Endothelial cell of umbilical vein (primary cell): ENCODE results near the gene FUBP3. TPM values are rescaled to one million over a fixed set of nuclear protein-coding genes. Genes with fewer than 3 reads are reported as not detected.

Experiments used
- BruUV-seq: library from RNA; stranded (reverse); fragments of 400-500 nt; replicated peaks from 2 replicates; lab custom pipeline; 2021; lab: Mats Ljungman, UMichigan
- CTCF ChIA-PET: fragments of 300-600, 350-600 bp; sonication (Branson Sonifier 250); formaldehyde crosslinking; loops from one replicate; lab custom pipeline; 2021; ENCODE audit warnings: antibody characterized with exemption, inconsistent platforms; lab: Charles Lee
- POLR2A ChIA-PET: fragments of 300-600, 350-600 bp; sonication (Branson Sonifier 250); formaldehyde crosslinking; loops from one replicate; lab custom pipeline; 2021; ENCODE audit warnings: antibody characterized with exemption, inconsistent platforms; lab: Charles Lee
- DNase-seq: peaks from one replicate; pipeline ENCODE4 v3.0.0-alpha.2; 2011; ENCODE audit warnings: low read depth, low spot score
- FAIRE-seq: peaks from 2 replicates; lab custom pipeline; 2011; peaks lifted over from hg19 to GRCh38; lab: Jason Lieb, UNC
- H2AFZ ChIP-seq: 2 replicates; pipeline ENCODE4 v1.6.0; 2012; ENCODE audit warnings: low read depth, low read length, control low read depth, inconsistent platforms
- H3K27ac ChIP-seq: 2 replicates; pipeline ENCODE4 v1.5.1; 2011; ENCODE audit warnings: low read depth, mild to moderate bottlenecking, control low read depth, low read length, moderate library complexity; ENCODE audit not compliant: insufficient read depth
- H3K27me3 ChIP-seq, 2 experiments: 2 replicates each; pipeline versions ENCODE4 v1.6.0 to v1.6.1; 2011; ENCODE audit warnings: low read length in 2 of 2, mixed read lengths in 1 of 2; ENCODE audit not compliant: control insufficient read depth in 2 of 2, insufficient read depth in 2 of 2
- H3K36me3 ChIP-seq, 2 experiments: 2 replicates in 1 of 2; 3 replicates in 1 of 2; pipeline ENCODE4 v1.5.1; 2011; ENCODE audit warnings: low read length in 2 of 2, mild to moderate bottlenecking in 1 of 2, moderate library complexity in 1 of 2; ENCODE audit not compliant: control insufficient read depth in 2 of 2, insufficient read depth in 2 of 2; ENCODE audit errors: extremely low read depth in 1 of 2
- H3K4me1 ChIP-seq: 3 replicates; pipeline ENCODE4 v1.5.1; 2011; ENCODE audit warnings: mild to moderate bottlenecking, low read length; ENCODE audit not compliant: control insufficient read depth, insufficient read depth; ENCODE audit errors: extremely low read depth
- H3K4me2 ChIP-seq: 2 replicates; pipeline ENCODE4 v1.6.1; 2011; ENCODE audit warnings: low read length, control low read depth, mixed read lengths; ENCODE audit not compliant: insufficient read depth
- H3K4me3 ChIP-seq, 3 experiments: fragments of 200-600 bp in 1 of 3; sonication (generic), shearing (Covaris generic) in 1 of 3; replicated peaks in 1 of 3; 2 replicates each; pipeline ENCODE4 v1.5.1; 2011 to 2016; ENCODE audit warnings: control low read depth in 3 of 3, low read length in 3 of 3, mild to moderate bottlenecking in 2 of 3, inconsistent platforms in 1 of 3, low read depth in 1 of 3, moderate library complexity in 1 of 3; ENCODE audit not compliant: insufficient read depth in 1 of 3
- H3K79me2 ChIP-seq: 2 replicates; pipeline ENCODE4 v1.6.0; 2012; ENCODE audit warnings: low read length, inconsistent platforms; ENCODE audit not compliant: control insufficient read depth, insufficient read depth
- H3K9ac ChIP-seq: replicated peaks from 2 replicates; pipeline ENCODE3; 2011; ENCODE audit warnings: low read length, control low read depth; ENCODE audit not compliant: insufficient read depth; ENCODE audit errors: extremely low read depth
- H3K9me1 ChIP-seq: replicated peaks from 3 replicates; pipeline ENCODE4 v1.6.0; 2011; ENCODE audit warnings: mild to moderate bottlenecking, low read length; ENCODE audit not compliant: control insufficient read depth, insufficient read depth; ENCODE audit errors: extremely low read depth
- H3K9me3 ChIP-seq: replicated peaks from 2 replicates; pipeline ENCODE4 v1.5.1; 2012; ENCODE audit warnings: low read length, inconsistent platforms; ENCODE audit not compliant: control insufficient read depth, insufficient read depth
- H4K20me1 ChIP-seq: replicated peaks from 2 replicates; pipeline ENCODE3; 2011; ENCODE audit warnings: mild to moderate bottlenecking, low read length; ENCODE audit not compliant: control insufficient read depth, insufficient read depth; ENCODE audit errors: extremely low read depth
- EZH2 ChIP-seq: IDR thresholded peaks from 2 replicates; pipeline ENCODE4 v1.6.1; 2012; ENCODE audit warnings: borderline replicate concordance, low read depth, mild to moderate bottlenecking, moderate library complexity, low read length, inconsistent platforms; ENCODE audit not compliant: severe bottlenecking
- GATA2 ChIP-seq: IDR thresholded peaks from 2 replicates; pipeline ENCODE4 v1.7.0; 2011; ENCODE audit warnings: low read depth, mild to moderate bottlenecking, moderate library complexity, mixed read lengths, low read length; ENCODE audit not compliant: insufficient read length, insufficient read depth
- JUN ChIP-seq: IDR thresholded peaks from 2 replicates; pipeline ENCODE4 v1.6.1; 2011; ENCODE audit warnings: borderline replicate concordance, low read depth; ENCODE audit not compliant: insufficient read length, insufficient read depth
- MYC ChIP-seq: IDR thresholded peaks from one replicate; pipeline ENCODE4 v1.6.1; 2011; ENCODE audit warnings: mild to moderate bottlenecking, low read depth, low read length
- POLR2A ChIP-seq: IDR thresholded peaks from 2 replicates; pipeline ENCODE4 v1.6.1; 2012; ENCODE audit warnings: low read depth, mild to moderate bottlenecking, control low read depth, low read length
- POLR2AphosphoS5 ChIP-seq: IDR thresholded peaks from 2 replicates; pipeline ENCODE4 v1.6.1; 2012; ENCODE audit warnings: low read depth, mild to moderate bottlenecking, control low read depth, low read length, moderate library complexity; ENCODE audit not compliant: insufficient read depth
- dilution Hi-C: fragments of 300-500 bp; cut with MboI; formaldehyde crosslinking; loops from one replicate; pipeline ENCODE4 v1.15.0; 2019; ENCODE audit warnings: low sequenced_read_pairs; ENCODE audit not compliant: extremely low pct_ligation_motif_present
- intact Hi-C: fragments of 100-400 bp; cut with micrococcal nuclease; formaldehyde crosslinking; loops from one replicate; pipeline ENCODE4 v1.10.0; 2022
- polyA plus RNA-seq, 4 experiments: library from polyadenylated mRNA; depleted of rRNA in 3 of 4; stranded (reverse) in 3 of 4; unstranded in 1 of 4; fragments of >200 nt; gene quantifications; 2 replicates each; pipeline versions ENCODE4 v1.2.1 to v1.2.3, GENCODE V29; 2011 to 2012; ENCODE audit warnings: missing spikeins in 1 of 4
- total RNA-seq: library from RNA; stranded (reverse); gene quantifications from 2 replicates; pipeline ENCODE4 v1.2.3, GENCODE V29; 2021
- TF ChIP-seq, protein P1 (sequence below), 2 donors: IDR thresholded peaks; 1 replicate in 1 of 2; 2 replicates in 1 of 2; pipeline ENCODE4 v1.5.1; 2011; ENCODE audit warnings: low read length in 2 of 2, mild to moderate bottlenecking in 2 of 2, moderate library complexity in 2 of 2, control low read depth in 1 of 2, inconsistent platforms in 1 of 2, low read depth in 1 of 2; ENCODE audit not compliant: insufficient read depth in 1 of 2; ENCODE audit errors: extremely low read depth in 1 of 2
- TF ChIP-seq, protein P2 (sequence below): IDR thresholded peaks from 2 replicates; pipeline ENCODE4 v1.6.1; 2011; ENCODE audit not compliant: insufficient read depth, insufficient read length

Gene FUBP3
- total and polyA plus RNA-seq, 2 donors (not counting 3 experiments of a cell fraction or from before 2014, with no cell fraction given), result 19.4 to 50.9 TPM

DNA sequence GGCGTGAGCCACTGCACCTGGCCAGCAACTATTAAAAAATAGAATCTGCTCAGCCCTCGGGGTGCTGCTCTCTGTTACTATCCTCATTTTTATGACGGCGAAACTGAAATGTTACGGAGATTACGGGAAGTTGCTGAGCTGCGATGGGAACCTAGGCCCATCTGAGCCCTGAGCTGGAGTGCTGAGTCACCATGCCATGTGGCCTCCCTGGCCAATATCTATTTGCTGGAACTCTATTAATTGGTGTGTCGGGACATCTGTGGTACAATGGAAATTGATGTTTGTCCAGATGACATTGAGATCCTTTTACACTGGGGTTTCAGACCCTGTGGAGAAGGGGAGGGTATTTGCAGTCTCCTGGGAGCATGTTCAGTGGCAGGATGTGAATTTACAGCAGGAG is 93.1 kb downstream of the FUBP3 start:
- H3K9ac ChIP-seq, result no peak overlapping the region
- intact Hi-C loops, result no loop called here

More for the DNA sequence above, 93.1 kb downstream of the FUBP3 start:
- Histone ChIP-seq H3K9me1 (no peaks in the 10 kb centered on the region), H2AFZ (no peak overlapping the region), H3K27ac (no peak overlapping the region), H3K79me2 (no peaks in the 10 kb centered on the region), H4K20me1 (no peaks in the 10 kb centered on the region), H3K9me3 (no peaks in the 10 kb centered on the region), H3K4me1 (no peaks in the 10 kb centered on the region), H3K4me2 (no peak overlapping the region), H3K4me3 (no peak overlapping the region), H3K36me3 (no peaks in the 10 kb centered on the region), H3K27me3 (peaks cover 10 to 14% of the 10 kb centered on the region in 2 experiments)
- TF ChIP-seq POLR2A, result no peak
- TF ChIP-seq MYC, result no peak
- TF ChIP-seq, protein P1, sequence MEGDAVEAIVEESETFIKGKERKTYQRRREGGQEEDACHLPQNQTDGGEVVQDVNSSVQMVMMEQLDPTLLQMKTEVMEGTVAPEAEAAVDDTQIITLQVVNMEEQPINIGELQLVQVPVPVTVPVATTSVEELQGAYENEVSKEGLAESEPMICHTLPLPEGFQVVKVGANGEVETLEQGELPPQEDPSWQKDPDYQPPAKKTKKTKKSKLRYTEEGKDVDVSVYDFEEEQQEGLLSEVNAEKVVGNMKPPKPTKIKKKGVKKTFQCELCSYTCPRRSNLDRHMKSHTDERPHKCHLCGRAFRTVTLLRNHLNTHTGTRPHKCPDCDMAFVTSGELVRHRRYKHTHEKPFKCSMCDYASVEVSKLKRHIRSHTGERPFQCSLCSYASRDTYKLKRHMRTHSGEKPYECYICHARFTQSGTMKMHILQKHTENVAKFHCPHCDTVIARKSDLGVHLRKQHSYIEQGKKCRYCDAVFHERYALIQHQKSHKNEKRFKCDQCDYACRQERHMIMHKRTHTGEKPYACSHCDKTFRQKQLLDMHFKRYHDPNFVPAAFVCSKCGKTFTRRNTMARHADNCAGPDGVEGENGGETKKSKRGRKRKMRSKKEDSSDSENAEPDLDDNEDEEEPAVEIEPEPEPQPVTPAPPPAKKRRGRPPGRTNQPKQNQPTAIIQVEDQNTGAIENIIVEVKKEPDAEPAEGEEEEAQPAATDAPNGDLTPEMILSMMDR (IDR thresholded peaks at IDR 0.05; ENCODE audit: extremely low read depth in 1 of 2, insufficient read depth in 1 of 2, low read depth in 1 of 2, low read length in 2 of 2), result no peak
- no peak for TF ChIP-seq POLR2AphosphoS5
- no peak for TF ChIP-seq JUN
- no peak for TF ChIP-seq EZH2
- TF ChIP-seq, protein P2, sequence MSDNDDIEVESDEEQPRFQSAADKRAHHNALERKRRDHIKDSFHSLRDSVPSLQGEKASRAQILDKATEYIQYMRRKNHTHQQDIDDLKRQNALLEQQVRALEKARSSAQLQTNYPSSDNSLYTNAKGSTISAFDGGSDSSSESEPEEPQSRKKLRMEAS, result no peak
- no peak for TF ChIP-seq GATA2
- dilution Hi-C loops, result no loop called here
- DNase-seq (no peak), FAIRE-seq (no peak)
- BruUV-seq, result no TSS peak
- CTCF ChIA-PET, result interaction anchor here (1.0 kb wide), 1 partner anchor 326 kb away, joined by 3 read pairs; no protein-coding TSS in a partner anchor
- POLR2A ChIA-PET, result no interaction called here
